ENCODE measurements around the gene CCDC177. TPM values are rescaled to one million over a fixed set of nuclear protein-coding genes. Genes with fewer than 3 reads are reported as not detected.

The CCDC177 gene
- total RNA-seq, 2 experiments from 2014 or later: not detected

DNA sequence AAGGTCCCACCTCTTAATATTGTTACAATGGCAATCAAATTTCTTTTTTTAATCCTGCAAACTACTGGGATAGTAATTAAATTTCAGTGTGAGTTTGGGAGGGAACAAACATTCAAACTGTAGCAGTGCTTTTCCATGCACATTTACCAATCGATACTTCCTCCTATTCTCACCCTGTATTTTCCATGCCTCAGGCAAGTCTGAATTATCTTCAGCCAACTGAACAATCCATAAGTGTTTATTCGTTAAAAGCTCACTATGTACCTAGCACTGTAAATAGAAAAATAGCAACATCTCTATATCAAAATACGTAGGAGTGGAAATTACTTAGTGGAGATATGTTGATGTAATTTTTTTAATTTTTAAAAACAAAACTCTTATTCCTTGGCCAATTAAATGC is 43.5 kb downstream of the CCDC177 start:
- ChIA-PET CTCF (ENCODE audit: unreplicated experiment) (no interaction called here), POLR2A (no interaction called here)
- intact Hi-C loops (cut with micrococcal nuclease; ENCODE audit: unreplicated experiment): no loop called here
- Histone ChIP-seq H3K4me3 (ENCODE audit: low read depth, low read length, poor library complexity, severe bottlenecking) (no peak overlapping the region), H3K4me2 (ENCODE audit: low read length) (no peak overlapping the region), H3K27ac (ENCODE audit: low read depth, low read length, poor library complexity, severe bottlenecking) (no peak overlapping the region), H2AFZ (ENCODE audit: low read length) (no peak overlapping the region), H3K36me3 (ENCODE audit: insufficient read depth, low read length) (no peaks in the 10 kb centered on the region), H4K20me1 (ENCODE audit: insufficient read depth, low read length) (no peaks in the 10 kb centered on the region), H3K9me2 (ENCODE audit: insufficient read depth, low read length) (no peaks in the 10 kb centered on the region), H3K4me1 (ENCODE audit: insufficient read depth, low read length, poor library complexity, severe bottlenecking) (no peaks in the 10 kb centered on the region), H3K9me3 (ENCODE audit: low read length) (no peaks in the 10 kb centered on the region), H3K79me2 (ENCODE audit: insufficient read depth, low read depth, low read length) (no peaks in the 10 kb centered on the region)
- TF ChIP-seq, protein P1, sequence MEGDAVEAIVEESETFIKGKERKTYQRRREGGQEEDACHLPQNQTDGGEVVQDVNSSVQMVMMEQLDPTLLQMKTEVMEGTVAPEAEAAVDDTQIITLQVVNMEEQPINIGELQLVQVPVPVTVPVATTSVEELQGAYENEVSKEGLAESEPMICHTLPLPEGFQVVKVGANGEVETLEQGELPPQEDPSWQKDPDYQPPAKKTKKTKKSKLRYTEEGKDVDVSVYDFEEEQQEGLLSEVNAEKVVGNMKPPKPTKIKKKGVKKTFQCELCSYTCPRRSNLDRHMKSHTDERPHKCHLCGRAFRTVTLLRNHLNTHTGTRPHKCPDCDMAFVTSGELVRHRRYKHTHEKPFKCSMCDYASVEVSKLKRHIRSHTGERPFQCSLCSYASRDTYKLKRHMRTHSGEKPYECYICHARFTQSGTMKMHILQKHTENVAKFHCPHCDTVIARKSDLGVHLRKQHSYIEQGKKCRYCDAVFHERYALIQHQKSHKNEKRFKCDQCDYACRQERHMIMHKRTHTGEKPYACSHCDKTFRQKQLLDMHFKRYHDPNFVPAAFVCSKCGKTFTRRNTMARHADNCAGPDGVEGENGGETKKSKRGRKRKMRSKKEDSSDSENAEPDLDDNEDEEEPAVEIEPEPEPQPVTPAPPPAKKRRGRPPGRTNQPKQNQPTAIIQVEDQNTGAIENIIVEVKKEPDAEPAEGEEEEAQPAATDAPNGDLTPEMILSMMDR (conservative IDR thresholded peaks at IDR 0.05; ENCODE audit: low read length): no peak
- TF ChIP-seq EZH2phosphoT487 (IDR thresholded peaks at IDR 0.05; ENCODE audit: borderline replicate concordance, low read depth, low read length): no peak
- no peak for DNase-seq (ENCODE audit: low spot score)
- no TSS peak for BruUV-seq (replicated peaks)

DNA sequence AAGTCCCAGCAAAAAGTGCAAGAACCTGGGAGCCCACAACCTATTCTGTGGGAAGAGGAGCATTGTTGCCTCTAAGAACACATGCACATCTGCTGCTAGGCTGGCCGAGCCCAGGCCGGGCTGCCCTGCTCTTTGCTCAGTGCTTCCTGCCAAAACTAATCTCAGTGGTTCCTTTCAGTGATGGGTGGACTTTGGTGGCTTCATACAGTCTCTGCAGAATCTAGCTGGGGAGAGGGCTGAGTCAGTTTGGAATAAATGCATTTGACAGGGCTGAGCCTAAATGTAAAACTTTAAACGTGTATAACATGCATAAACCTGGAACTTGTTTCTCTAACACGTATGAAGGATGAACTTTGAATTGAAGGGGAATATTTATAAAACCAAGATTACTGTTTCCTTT is 44.6 kb downstream of the CCDC177 start:
- DNase-seq (ENCODE audit: low spot score): no peak
- Histone ChIP-seq H3K9me2 (ENCODE audit: insufficient read depth, low read length) (no peaks in the 10 kb centered on the region), H3K4me2 (ENCODE audit: low read length) (no peak overlapping the region), H3K9me3 (ENCODE audit: low read length) (no peaks in the 10 kb centered on the region), H3K27ac (ENCODE audit: low read depth, low read length, poor library complexity, severe bottlenecking) (no peak overlapping the region), H3K36me3 (ENCODE audit: insufficient read depth, low read length) (no peaks in the 10 kb centered on the region), H4K20me1 (ENCODE audit: insufficient read depth, low read length) (no peaks in the 10 kb centered on the region), H3K79me2 (ENCODE audit: insufficient read depth, low read depth, low read length) (no peaks in the 10 kb centered on the region), H3K4me3 (ENCODE audit: low read depth, low read length, poor library complexity, severe bottlenecking) (no peak overlapping the region), H2AFZ (ENCODE audit: low read length) (no peak overlapping the region), H3K4me1 (ENCODE audit: insufficient read depth, low read length, poor library complexity, severe bottlenecking) (no peaks in the 10 kb centered on the region)
- POLR2A ChIA-PET: no interaction called here
- CTCF ChIA-PET (ENCODE audit: unreplicated experiment): no interaction called here
- no TSS peak for BruUV-seq (replicated peaks)
- TF ChIP-seq, protein P1 (conservative IDR thresholded peaks at IDR 0.05; ENCODE audit: low read length): no peak
- TF ChIP-seq EZH2phosphoT487 (IDR thresholded peaks at IDR 0.05; ENCODE audit: borderline replicate concordance, low read depth, low read length): no peak
- intact Hi-C loops (cut with micrococcal nuclease; ENCODE audit: unreplicated experiment): no loop called here

DNA sequence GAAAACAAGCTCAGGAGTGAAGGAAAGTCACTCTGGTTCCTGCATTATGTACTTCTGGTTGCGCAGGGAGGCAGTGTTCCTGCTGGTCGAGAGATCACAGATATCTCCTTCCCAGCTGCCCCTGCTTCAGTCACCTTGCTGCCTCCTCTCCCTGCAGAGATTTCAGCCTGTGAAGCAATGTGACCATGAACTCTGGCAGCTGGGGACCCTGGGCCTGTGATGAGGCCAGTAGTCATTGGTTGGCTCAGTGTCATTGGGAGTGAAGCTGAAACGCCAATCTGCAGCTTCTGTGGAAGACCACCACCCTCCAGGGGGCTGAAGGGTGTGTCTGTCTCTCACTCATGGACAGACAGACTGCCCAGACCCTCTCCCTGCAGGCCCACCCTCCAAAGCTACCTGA is 45.1 kb downstream of the CCDC177 start:
- intact Hi-C loops (cut with micrococcal nuclease; ENCODE audit: unreplicated experiment): no loop called here
- no peak overlapping the region for H3K4me2 ChIP-seq (ENCODE audit: low read length)
- BruUV-seq (replicated peaks): no TSS peak
- H3K79me2 ChIP-seq (ENCODE audit: insufficient read depth, low read depth, low read length): no peaks in the 10 kb centered on the region
- no peaks in the 10 kb centered on the region for H3K9me2 ChIP-seq (ENCODE audit: insufficient read depth, low read length)
- no peaks in the 10 kb centered on the region for H3K4me1 ChIP-seq (ENCODE audit: insufficient read depth, low read length, poor library complexity, severe bottlenecking)
- ChIA-PET CTCF (ENCODE audit: unreplicated experiment) (no interaction called here), POLR2A (no interaction called here)
- H3K4me3 ChIP-seq (ENCODE audit: low read depth, low read length, poor library complexity, severe bottlenecking): no peak overlapping the region
- no peak overlapping the region for H3K27ac ChIP-seq (ENCODE audit: low read depth, low read length, poor library complexity, severe bottlenecking)
- DNase-seq (ENCODE audit: low spot score): no peak
- no peak for TF ChIP-seq EZH2phosphoT487 (IDR thresholded peaks at IDR 0.05; ENCODE audit: borderline replicate concordance, low read depth, low read length)
- TF ChIP-seq, protein P1 (conservative IDR thresholded peaks at IDR 0.05; ENCODE audit: low read length): no peak
- H3K36me3 ChIP-seq (ENCODE audit: insufficient read depth, low read length): no peaks in the 10 kb centered on the region
- H3K9me3 ChIP-seq (ENCODE audit: low read length): no peaks in the 10 kb centered on the region
- H4K20me1 ChIP-seq (ENCODE audit: insufficient read depth, low read length): no peaks in the 10 kb centered on the region
- H2AFZ ChIP-seq (ENCODE audit: low read length): no peak overlapping the region
